ENCODE measurements around the gene HCRT. TPM values are rescaled to one million over a fixed set of nuclear protein-coding genes. Genes with fewer than 3 reads are reported as not detected.

Gene HCRT
- total RNA-seq, 5 donors from 2014 or later (not counting 1 experiment from before 2014, with no cell fraction given): not detected

DNA sequence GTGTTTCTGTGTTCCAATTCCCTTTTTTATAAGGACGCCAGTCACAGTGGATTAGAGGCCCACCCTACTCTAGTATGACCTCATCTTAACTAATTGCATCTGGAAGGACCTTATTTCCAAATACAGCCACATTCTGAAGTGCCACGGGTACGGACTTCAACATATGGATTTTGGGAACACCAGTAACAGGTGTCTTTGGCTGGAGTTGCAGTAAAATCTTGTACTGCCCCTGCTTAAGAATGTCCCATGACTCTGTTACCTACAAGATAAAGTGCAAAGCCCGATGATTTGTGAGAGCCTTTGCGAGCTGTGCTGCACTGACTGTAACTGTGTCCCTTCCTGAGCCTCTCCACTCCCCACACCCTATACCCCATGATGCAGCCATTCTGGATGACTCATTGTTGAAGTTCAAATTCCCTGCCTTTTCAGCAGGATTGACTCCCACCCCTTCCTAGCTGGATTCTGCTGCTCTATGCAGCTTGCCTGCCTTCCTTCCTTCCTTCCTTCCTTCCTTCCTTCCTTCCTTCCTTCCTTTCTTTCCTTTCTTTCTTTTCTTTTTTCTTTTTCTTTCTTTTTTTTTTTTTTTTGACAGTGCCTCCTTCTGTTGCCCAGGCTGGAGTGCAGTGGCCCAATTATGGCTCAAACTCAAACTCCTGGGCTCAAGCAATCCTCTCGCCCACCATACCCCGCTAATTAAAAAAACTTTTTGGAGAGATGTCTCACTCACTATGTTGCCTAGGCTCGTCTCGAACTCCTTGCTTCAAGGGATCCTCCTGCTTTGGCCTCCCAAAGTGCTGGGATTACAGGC lies 2.1 kb downstream of the HCRT start:
- H3K27ac Mint-ChIP-seq: peak overlapping the region; percentile 71 to 88
- peak overlapping the region; percentile 66 for H3K27ac ChIP-seq (ENCODE audit: low read length)
- H3K27me3 Mint-ChIP-seq: peaks cover 11 to 15% of the 10 kb centered on the region in 2 donors
- H3K36me3 Mint-ChIP-seq: no peaks in the 10 kb centered on the region
- H3K4me3 ChIP-seq (ENCODE audit: control insufficient read depth in 1 of 2, extremely low read depth in 1 of 2, low read length in 1 of 2): peak overlapping the region; percentile 62 to 80
- ATAC-seq (replicated peaks in 1 of 4): no peak
- no peaks in the 10 kb centered on the region for H3K9me3 Mint-ChIP-seq
- H3K36me3 ChIP-seq (ENCODE audit: control insufficient read depth in 2 of 2, extremely low read depth in 1 of 2, insufficient read depth in 1 of 2, low read length in 1 of 2): no peaks in the 10 kb centered on the region
- H3K4me1 Mint-ChIP-seq: peaks cover 40 to 63% (median 42%) of the 10 kb centered on the region in 3 donors
- H3K27me3 ChIP-seq (replicated peaks in 1 of 2; ENCODE audit: control insufficient read depth in 2 of 2, extremely low read depth in 1 of 2, insufficient read depth in 2 of 2, low read length in 1 of 2): peaks cover 0 to 30% of the 10 kb centered on the region in 2 experiments
- peak overlapping the region; percentile 84 to 90 (median 89) for H3K4me3 Mint-ChIP-seq
- no peaks in the 10 kb centered on the region for H3K9me3 ChIP-seq
- no peak for DNase-seq
- ChIA-PET CTCF (interaction anchor here in 1 of 2 donors (0.6 to 1.4 kb wide), 2 partner anchors 11 to 85 kb away, joined by 3 to 5 read pairs; partner anchors contain the start of gene GHDC), POLR2A (no interaction called here)
- H3K4me1 ChIP-seq (ENCODE audit: control insufficient read depth in 1 of 2, extremely low read depth in 1 of 2, insufficient read depth in 2 of 2, low read length in 2 of 2): peaks cover 5 to 60% of the 10 kb centered on the region in 2 experiments
- 52% methylated on average over 6 of the region's 9 CpGs for WGBS (ENCODE audit: insufficient coverage)

DNA sequence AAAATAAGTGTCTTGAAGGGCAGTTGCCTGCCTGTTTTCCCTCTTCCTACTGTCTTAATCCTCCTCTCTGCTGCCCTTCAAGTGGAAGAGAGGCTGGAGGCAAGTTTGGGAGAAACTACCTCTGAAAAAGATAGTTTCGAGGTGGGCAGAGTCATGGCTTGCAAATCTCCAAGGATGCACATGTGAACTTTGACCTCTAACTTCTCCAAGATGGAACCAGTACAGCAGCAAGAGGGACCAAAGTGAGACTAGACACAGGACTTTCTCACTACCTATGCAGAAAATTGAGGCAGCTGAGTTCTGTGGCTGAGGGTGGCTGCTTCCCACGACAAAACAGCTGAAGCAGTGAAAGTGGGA lies 3.4 kb downstream of the HCRT start:
- ChIA-PET POLR2A (interaction anchor here (0.6 to 0.7 kb wide), 3 partner anchors 24 to 1755 kb away, joined by 3 to 6 read pairs (median 3); no protein-coding TSS in a partner anchor), CTCF (interaction anchor here in 1 of 2 donors (0.5 to 1.0 kb wide), 3 partner anchors 66 to 164 kb away, joined by 3 to 8 read pairs (median 3); no protein-coding TSS in a partner anchor)
- no peaks in the 10 kb centered on the region for H3K36me3 Mint-ChIP-seq
- H3K4me3 Mint-ChIP-seq: peak overlapping the region; percentile 43 to 84 (median 54)
- DNase-seq: no peak
- Histone ChIP-seq H3K9me3 (no peaks in the 10 kb centered on the region), H3K27me3 (replicated peaks in 1 of 2; ENCODE audit: control insufficient read depth in 2 of 2, extremely low read depth in 1 of 2, insufficient read depth in 2 of 2, low read length in 1 of 2) (peaks cover 0 to 33% of the 10 kb centered on the region in 2 experiments), H3K4me3 (ENCODE audit: control insufficient read depth in 1 of 2, extremely low read depth in 1 of 2, low read length in 1 of 2) (no peak overlapping the region), H3K27ac (ENCODE audit: low read length) (no peak overlapping the region), H3K4me1 (ENCODE audit: control insufficient read depth in 1 of 2, extremely low read depth in 1 of 2, insufficient read depth in 2 of 2, low read length in 2 of 2) (peaks cover 5 to 60% of the 10 kb centered on the region in 2 experiments), H3K36me3 (ENCODE audit: control insufficient read depth in 2 of 2, extremely low read depth in 1 of 2, insufficient read depth in 1 of 2, low read length in 1 of 2) (no peaks in the 10 kb centered on the region)
- H3K27me3 Mint-ChIP-seq: peaks cover 11 to 20% of the 10 kb centered on the region in 2 donors
- H3K27ac Mint-ChIP-seq: no peak overlapping the region
- peaks cover 40 to 66% (median 42%) of the 10 kb centered on the region in 3 donors for H3K4me1 Mint-ChIP-seq
- H3K9me3 Mint-ChIP-seq: no peaks in the 10 kb centered on the region
- ATAC-seq (replicated peaks in 1 of 4): no peak
- WGBS (ENCODE audit: insufficient coverage): no CpG with 5 or more reads among the region's 2 CpGs

DNA sequence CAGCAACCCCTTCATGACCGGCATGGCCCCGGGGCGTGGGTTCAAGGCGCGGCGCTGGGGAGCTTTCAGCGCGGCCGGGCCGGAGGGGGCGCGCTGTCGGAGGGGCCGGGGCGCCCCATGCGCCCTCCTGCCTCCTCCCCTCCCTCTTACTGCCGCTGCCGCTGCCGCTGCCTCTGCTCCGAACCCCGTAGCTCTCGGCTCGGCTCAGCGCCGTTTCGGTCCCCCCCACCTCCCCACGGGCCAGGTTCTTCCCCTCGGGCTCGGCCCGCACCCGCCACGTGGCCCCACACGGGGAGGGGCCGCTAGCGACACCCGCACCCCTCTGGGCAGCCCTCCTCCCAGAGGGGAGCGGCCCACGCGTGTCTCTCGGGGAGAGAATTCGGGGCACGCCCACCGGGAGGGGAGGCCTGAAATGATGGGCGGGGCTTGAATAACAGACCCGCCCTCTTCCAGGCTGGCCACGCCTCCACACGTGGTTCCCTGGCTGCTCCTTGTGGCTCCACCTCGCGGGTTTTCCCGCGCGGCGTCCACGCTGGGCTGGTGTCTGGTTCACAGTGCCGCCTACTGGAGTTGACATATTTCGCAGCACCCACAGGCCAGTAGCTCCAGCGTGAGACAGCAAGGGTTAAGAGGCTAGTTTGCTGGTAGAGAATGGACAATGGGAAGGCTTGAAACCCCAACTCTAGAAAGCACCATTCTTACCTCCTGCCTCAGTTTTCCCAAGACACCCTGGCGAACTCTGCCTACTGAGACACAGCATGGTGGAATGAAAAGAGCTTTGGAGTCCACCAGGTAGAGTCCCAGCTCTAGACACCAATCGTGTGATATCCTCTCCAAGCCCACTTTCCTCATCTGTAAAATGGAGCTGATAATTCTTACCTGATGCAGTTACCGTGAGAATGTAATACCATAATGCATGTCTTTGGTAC lies 4.1 kb downstream of the HCRT start, which contains the start of gene KCNH4:
Gene KCNH4 (minus strand): TSS at position 221 of the 929 bp plus-strand sequence. CDS start 197 bp downstream, at position 24.
- peak; percentile 52 to 93 (median 75) for DNase-seq
- no peaks in the 10 kb centered on the region for H3K36me3 Mint-ChIP-seq
- peak within 1 kb of the TSS; percentile 54 to 84 (median 58) for H3K4me3 Mint-ChIP-seq
- no peaks in the 10 kb centered on the region for H3K9me3 Mint-ChIP-seq
- CTCF ChIA-PET: interaction anchor here (0.5 to 1.3 kb wide), 5 partner anchors 13 to 163 kb away, joined by 3 to 8 read pairs (median 3); partner anchors contain the start of gene GHDC (in 1 of the 2)
- Histone ChIP-seq H3K4me3 (ENCODE audit: control insufficient read depth in 1 of 2, extremely low read depth in 1 of 2, low read length in 1 of 2) (peak within 1 kb of the TSS; percentile 37 to 56), H3K9me3 (no peaks in the 10 kb centered on the region), H3K36me3 (ENCODE audit: control insufficient read depth in 2 of 2, extremely low read depth in 1 of 2, insufficient read depth in 1 of 2, low read length in 1 of 2) (no peaks in the 10 kb centered on the region), H3K4me1 (ENCODE audit: control insufficient read depth in 1 of 2, extremely low read depth in 1 of 2, insufficient read depth in 2 of 2, low read length in 2 of 2) (peaks cover 5 to 60% of the 10 kb centered on the region in 2 experiments), H3K27ac (ENCODE audit: low read length) (no peak within 1 kb of the TSS), H3K27me3 (replicated peaks in 1 of 2; ENCODE audit: control insufficient read depth in 2 of 2, extremely low read depth in 1 of 2, insufficient read depth in 2 of 2, low read length in 1 of 2) (peaks cover 0 to 33% of the 10 kb centered on the region in 2 experiments)
- WGBS (ENCODE audit: insufficient coverage): 0% methylated on average over 37 of the region's 60 CpGs
- peaks cover 11 to 20% of the 10 kb centered on the region in 2 donors for H3K27me3 Mint-ChIP-seq
- no peak within 1 kb of the TSS for H3K27ac Mint-ChIP-seq
- POLR2A ChIA-PET: interaction anchor here (0.5 to 0.6 kb wide), 4 partner anchors 21 to 1756 kb away, joined by 3 to 6 read pairs (median 5); partner anchors contain the start of gene ODAD4 (in 1 of the 2)
- ATAC-seq (replicated peaks in 1 of 4): peak; percentile 37 to 63 (median 44)
- H3K4me1 Mint-ChIP-seq: peaks cover 40 to 66% (median 42%) of the 10 kb centered on the region in 3 donors

DNA sequence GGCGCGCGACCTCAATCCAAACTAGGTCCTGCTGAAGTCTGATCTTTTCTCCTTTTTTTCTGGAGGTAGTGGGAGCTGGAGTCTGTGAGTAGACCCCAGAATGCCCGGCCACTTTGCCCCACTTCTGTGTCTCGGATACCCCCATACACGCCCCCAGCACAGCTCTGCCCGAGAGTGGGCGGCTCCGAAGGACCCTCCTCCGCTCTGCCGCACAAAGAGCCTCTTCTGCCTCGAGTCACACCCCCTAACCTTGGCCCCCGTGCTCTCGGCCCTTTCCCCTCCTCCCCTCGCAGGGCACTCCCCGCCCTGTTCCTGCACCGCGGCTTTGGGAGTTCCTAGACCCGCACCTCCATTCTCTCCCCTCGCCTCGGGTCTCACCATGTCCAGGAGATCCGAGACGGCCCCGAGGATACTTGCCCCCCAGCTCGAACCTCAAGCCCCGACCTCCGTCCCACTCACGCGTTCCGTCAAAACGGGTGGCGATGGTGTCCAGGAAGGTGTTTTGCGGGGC lies 4.8 kb downstream of the HCRT start:
- Mint-ChIP-seq H3K36me3 (no peaks in the 10 kb centered on the region), H3K9me3 (no peaks in the 10 kb centered on the region), H3K4me1 (peaks cover 40 to 65% (median 42%) of the 10 kb centered on the region in 3 donors), H3K27ac (no peak overlapping the region), H3K27me3 (peaks cover 11 to 20% of the 10 kb centered on the region in 2 donors), H3K4me3 (peak overlapping the region; percentile 41 to 84 (median 58))
- WGBS (ENCODE audit: insufficient coverage): 4% methylated on average over 29 of the region's 33 CpGs
- Histone ChIP-seq H3K9me3 (no peaks in the 10 kb centered on the region), H3K36me3 (ENCODE audit: control insufficient read depth in 2 of 2, extremely low read depth in 1 of 2, insufficient read depth in 1 of 2, low read length in 1 of 2) (no peaks in the 10 kb centered on the region), H3K27me3 (replicated peaks in 1 of 2; ENCODE audit: control insufficient read depth in 2 of 2, extremely low read depth in 1 of 2, insufficient read depth in 2 of 2, low read length in 1 of 2) (peaks cover 0 to 35% of the 10 kb centered on the region in 2 experiments), H3K4me1 (ENCODE audit: control insufficient read depth in 1 of 2, extremely low read depth in 1 of 2, insufficient read depth in 2 of 2, low read length in 2 of 2) (peaks cover 5 to 57% of the 10 kb centered on the region in 2 experiments), H3K4me3 (ENCODE audit: control insufficient read depth in 1 of 2, extremely low read depth in 1 of 2, low read length in 1 of 2) (peak overlapping the region; percentile 37 to 56), H3K27ac (ENCODE audit: low read length) (no peak overlapping the region)
- ChIA-PET CTCF (interaction anchor here in 1 of 2 donors (1.3 kb wide), 1 partner anchor 14 kb away, joined by 3 read pairs; the partner anchor contains the start of gene GHDC), POLR2A (interaction anchor here in 1 of 2 donors (0.5 to 0.6 kb wide), 2 partner anchors 20 to 250 kb away, joined by 4 to 6 read pairs; partner anchors contain the start of gene ODAD4)
- DNase-seq: no peak
- ATAC-seq (replicated peaks in 1 of 4): no peak

DNA sequence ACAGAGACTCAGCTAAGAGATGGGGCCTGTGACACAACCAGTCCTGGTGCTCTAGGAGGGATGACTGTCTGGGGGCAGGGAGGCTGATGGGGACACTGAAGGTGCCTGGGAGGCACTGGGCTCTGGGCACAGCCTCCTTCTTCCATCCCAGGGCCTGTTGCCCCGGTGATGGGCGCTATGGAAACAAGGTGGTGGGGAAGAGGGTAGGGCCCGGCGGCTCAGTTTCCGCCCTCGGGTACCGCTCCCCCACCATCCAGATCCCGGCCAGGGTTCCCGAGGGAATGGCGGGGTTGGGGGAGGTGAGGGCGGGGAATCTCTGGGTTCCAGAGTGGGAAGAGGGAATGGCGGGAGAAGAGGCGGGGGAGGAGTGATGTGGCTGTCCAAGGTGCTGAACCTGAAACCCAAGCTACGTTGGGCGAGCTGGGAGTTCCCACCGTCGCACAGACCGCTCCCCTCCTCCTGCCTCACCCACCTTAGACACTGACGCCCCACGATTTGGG lies 5.3 kb downstream of the HCRT start:
- CTCF ChIA-PET: interaction anchor here in 1 of 2 donors (1.3 to 1.4 kb wide), 2 partner anchors 14 to 16 kb away, joined by 3 read pairs; partner anchors contain the start of gene GHDC
- Mint-ChIP-seq H3K36me3 (no peaks in the 10 kb centered on the region), H3K4me3 (peak overlapping the region; percentile 44 to 84 (median 58)), H3K27ac (no peak overlapping the region), H3K4me1 (peaks cover 39 to 60% (median 40%) of the 10 kb centered on the region in 3 donors), H3K9me3 (no peaks in the 10 kb centered on the region), H3K27me3 (peaks cover 11 to 20% of the 10 kb centered on the region in 2 donors)
- no peak overlapping the region for H3K27ac ChIP-seq (ENCODE audit: low read length)
- H3K36me3 ChIP-seq (ENCODE audit: control insufficient read depth in 2 of 2, extremely low read depth in 1 of 2, insufficient read depth in 1 of 2, low read length in 1 of 2): no peaks in the 10 kb centered on the region
- ATAC-seq (replicated peaks in 1 of 4): no peak
- WGBS (ENCODE audit: insufficient coverage): no CpG with 5 or more reads among the region's 20 CpGs
- H3K4me1 ChIP-seq (ENCODE audit: control insufficient read depth in 1 of 2, extremely low read depth in 1 of 2, insufficient read depth in 2 of 2, low read length in 2 of 2): peaks cover 4 to 53% of the 10 kb centered on the region in 2 experiments
- H3K9me3 ChIP-seq: no peaks in the 10 kb centered on the region
- H3K27me3 ChIP-seq (replicated peaks in 1 of 2; ENCODE audit: control insufficient read depth in 2 of 2, extremely low read depth in 1 of 2, insufficient read depth in 2 of 2, low read length in 1 of 2): peaks cover 0 to 36% of the 10 kb centered on the region in 2 experiments
- DNase-seq: peak in 6 of 35 experiments; percentile 13 to 55 (median 22)
- POLR2A ChIA-PET: interaction anchor here in 1 of 2 donors (0.6 kb wide), 1 partner anchor 20 kb away, joined by 6 read pairs; no protein-coding TSS in a partner anchor
- H3K4me3 ChIP-seq (ENCODE audit: control insufficient read depth in 1 of 2, extremely low read depth in 1 of 2, low read length in 1 of 2): peak overlapping the region in 1 of 2 donors; percentile 56

Data from T-cell (primary cell).